Heart right ventricle (tissue), 16 donors: ENCODE results near the gene DIAPH1. TPM values are rescaled to one million over a fixed set of nuclear protein-coding genes. Genes with fewer than 3 reads are reported as not detected.

Source experiments
- ATAC-seq, 8 donors: fragments of 200-7000 bp; cut with Tn5 transposase; one replicate each; pipeline ENCODE4 v1.9.1; 2020; ENCODE audit warnings: mild to moderate bottlenecking in 8 of 8, moderate library complexity in 8 of 8, moderate number of reproducible peaks in 1 of 8
- DNase-seq, 2 donors: peaks; one replicate each; pipeline ENCODE4 v3.0.0-alpha.2; 2020
- H3K27ac ChIP-seq, 10 donors: fragments of 200-600 bp; sonication (generic) in 2 of 10; one replicate each; pipeline versions ENCODE4 v1.5.0 to v1.8.0; 2020 to 2022; ENCODE audit warnings: mild to moderate bottlenecking in 3 of 10
- H3K27me3 ChIP-seq, 7 donors: fragments of 200-600 bp; one replicate each; pipeline ENCODE4 v1.8.0; 2021 to 2022; ENCODE audit warnings: mild to moderate bottlenecking in 2 of 7
- H3K36me3 ChIP-seq, 9 donors: fragments of 200-600 bp; sonication (generic) in 1 of 9; one replicate each; pipeline versions ENCODE4 v1.5.0 to v1.8.0; 2020 to 2022; ENCODE audit warnings: mild to moderate bottlenecking in 2 of 9
- H3K4me1 ChIP-seq, 9 donors: fragments of 200-600 bp; sonication (generic) in 1 of 9; one replicate each; pipeline versions ENCODE4 v1.5.0 to v1.8.0; 2020 to 2022; ENCODE audit warnings: mild to moderate bottlenecking in 4 of 9
- H3K4me3 ChIP-seq, 10 donors: fragments of 200-600 bp; sonication (generic) in 2 of 10; one replicate each; pipeline versions ENCODE4 v1.5.0 to v1.8.0; 2020 to 2022; ENCODE audit warnings: mild to moderate bottlenecking in 7 of 10, moderate library complexity in 2 of 10
- H3K9me3 ChIP-seq, 11 donors: fragments of 200-600 bp in 10 of 11; sonication (generic) in 2 of 11; one replicate each; pipeline versions ENCODE4 v1.5.0 to v1.8.0; 2013 to 2022; ENCODE audit warnings: mild to moderate bottlenecking in 2 of 11, control low read depth in 1 of 11, moderate library complexity in 1 of 11
- WGBS, 2 donors: extraction: QIAGEN DNeasy Blood & Tissue Kit; methylation state at CpG; one replicate each; pipeline ENCODE4 v1.1.7; 2013; ENCODE audit warnings: inconsistent platforms in 1 of 2; 5-methylcytosine and 5-hydroxymethylcytosine counted together
- intact Hi-C, 10 donors: fragments of 100-400 bp; cut with DNase I; formaldehyde crosslinking; loops; one replicate each; pipeline versions ENCODE4 v1.11.1 to v1.14.2; 2022
- polyA plus RNA-seq, 2 donors: library from polyadenylated mRNA; stranded (reverse); fragments of 200-250 nt; gene quantifications; one replicate each; pipeline ENCODE4 v1.2.3, GENCODE V29; 2013
- total RNA-seq, 10 donors: library from RNA; stranded (reverse); fragmentation: NEBNext Ultra II Directional in 3 of 10; extraction: Animal tissue kit (Norgen Biotek cat#: 25700) in 3 of 10; gene quantifications; one replicate each; pipeline versions ENCODE4 v1.2.1 to v1.2.4, GENCODE V29; 2021 to 2023
- TF ChIP-seq, protein P1 (sequence below), 9 donors: fragments of 200-600 bp; sonication (generic) in 2 of 9; IDR thresholded peaks; one replicate each; pipeline versions ENCODE4 v1.5.0 to v1.8.0; 2021 to 2022; ENCODE audit warnings: antibody characterized with exemption in 9 of 9, mild to moderate bottlenecking in 5 of 9, moderate library complexity in 1 of 9
- donor health status: Arrhythmogenic right ventricular cardiomyopathy.
- donor health status: ischemic (EF 13 %, LVEDD 7.1; RV severe dilation, severe dysfunction).
- donor health status: healthy with polysubstance abuse.
- donor health status: DM: no; HTN: yes; CAD: no.
- donor health status: DM: no; HTN: no; CAD: no.
- donor health status: ischemic (EF 25% LVEDD 6.9; RV normal size, moderate dysfunction).
- donor health status: ischemic (EF 25% LVEDD 5.7; RV mildly dilated, moderate dysfunction).
- donor health status: healthy.
- donor health status: DM: yes; HTN: yes; CAD: no.
- donor health status: Ischemic cardiomyopathy.
- donor health status: ischemic (EF 35%, LVEDD 5.7; RV mildly dilated, moderate dysfunction).
- donor health status: nonischemic (EF 11% LVEDD 7.7; RV severe dilation, severe dysfunction).
- donor health status: DM: yes; HTN: yes; CAD: no.
- donor health status: PGD.
- donor health status: ischemic (EF 29% LVEDD 5.4; RV normal size, mild dysfunction).
- donor health status: nonischemic (EF 23%, LVEDD 6.1; RV moderate dilation, normal function).

The DIAPH1 gene
- total and polyA plus RNA-seq, 12 donors, result 27.3 to 93.2 (median 45.6) TPM

DNA sequence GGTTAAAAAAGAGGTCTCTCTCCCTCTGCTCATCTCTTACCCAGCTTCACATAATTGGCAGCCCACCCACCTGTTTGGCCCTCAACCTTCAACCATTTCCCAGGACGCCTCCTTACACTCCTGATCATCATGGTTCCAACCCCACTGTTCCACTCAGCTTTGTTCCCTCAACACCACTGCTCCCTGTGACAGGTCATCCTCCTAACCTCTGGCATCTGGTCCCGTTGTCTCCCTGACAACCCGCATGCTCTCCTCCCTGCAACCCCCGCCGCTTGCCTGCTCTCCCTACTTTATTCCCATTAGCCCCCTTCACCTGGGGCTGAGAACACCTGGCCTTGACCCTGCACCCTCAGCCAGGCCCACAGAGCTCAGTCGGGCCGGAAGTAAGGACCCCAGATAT is 117.0 kb downstream of the DIAPH1 start:
- DNase-seq (no peak), ATAC-seq (no peak)
- intact Hi-C loops, result no loop called here
- H3K9me3 ChIP-seq, result no peaks in the 10 kb centered on the region
- peaks cover under 1 to 8% (median 5%) of the 10 kb centered on the region in 9 donors for H3K4me1 ChIP-seq
- TF ChIP-seq, protein P1, sequence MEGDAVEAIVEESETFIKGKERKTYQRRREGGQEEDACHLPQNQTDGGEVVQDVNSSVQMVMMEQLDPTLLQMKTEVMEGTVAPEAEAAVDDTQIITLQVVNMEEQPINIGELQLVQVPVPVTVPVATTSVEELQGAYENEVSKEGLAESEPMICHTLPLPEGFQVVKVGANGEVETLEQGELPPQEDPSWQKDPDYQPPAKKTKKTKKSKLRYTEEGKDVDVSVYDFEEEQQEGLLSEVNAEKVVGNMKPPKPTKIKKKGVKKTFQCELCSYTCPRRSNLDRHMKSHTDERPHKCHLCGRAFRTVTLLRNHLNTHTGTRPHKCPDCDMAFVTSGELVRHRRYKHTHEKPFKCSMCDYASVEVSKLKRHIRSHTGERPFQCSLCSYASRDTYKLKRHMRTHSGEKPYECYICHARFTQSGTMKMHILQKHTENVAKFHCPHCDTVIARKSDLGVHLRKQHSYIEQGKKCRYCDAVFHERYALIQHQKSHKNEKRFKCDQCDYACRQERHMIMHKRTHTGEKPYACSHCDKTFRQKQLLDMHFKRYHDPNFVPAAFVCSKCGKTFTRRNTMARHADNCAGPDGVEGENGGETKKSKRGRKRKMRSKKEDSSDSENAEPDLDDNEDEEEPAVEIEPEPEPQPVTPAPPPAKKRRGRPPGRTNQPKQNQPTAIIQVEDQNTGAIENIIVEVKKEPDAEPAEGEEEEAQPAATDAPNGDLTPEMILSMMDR (IDR thresholded peaks at IDR 0.05), result no peak
- H3K4me3 ChIP-seq, result no peak overlapping the region
- H3K27ac ChIP-seq, result no peak overlapping the region
- H3K36me3 ChIP-seq, result peaks cover 0 to 84% (median 3%) of the 10 kb centered on the region in 9 donors
- WGBS, 2 donors, result 81 to 87% methylated on average over 7 of the region's 7 CpGs
- H3K27me3 ChIP-seq, result no peaks in the 10 kb centered on the region

GRCh38 chr5:141496038-141496437 is 122.8 kb downstream of the DIAPH1 start:
- DNase-seq, result no peak
- peaks cover 0 to 74% (median 8%) of the 10 kb centered on the region in 9 donors for H3K36me3 ChIP-seq
- peak overlapping the region in 1 of 10 donors; percentile 26 for H3K27ac ChIP-seq
- peaks cover 0 to 44% (median 0%) of the 10 kb centered on the region in 7 donors for H3K27me3 ChIP-seq
- no peaks in the 10 kb centered on the region for H3K9me3 ChIP-seq
- no peak for ATAC-seq
- intact Hi-C loops, result no loop called here
- peaks cover 9 to 39% (median 20%) of the 10 kb centered on the region in 9 donors for H3K4me1 ChIP-seq
- 80 to 83% methylated on average over 4 of the region's 4 CpGs for WGBS, 2 donors
- TF ChIP-seq, protein P1 (IDR thresholded peaks at IDR 0.05), result no peak
- no peak overlapping the region for H3K4me3 ChIP-seq

GRCh38 chr5:141495453-141495811 is 123.4 kb downstream of the DIAPH1 start:
- WGBS, 2 donors, result 91 to 93% methylated on average over 8 of the region's 8 CpGs
- DNase-seq, result no peak
- no peak for ATAC-seq
- no peak overlapping the region for H3K4me3 ChIP-seq
- H3K9me3 ChIP-seq, result no peaks in the 10 kb centered on the region
- intact Hi-C loops, result no loop called here
- peaks cover 0 to 50% (median 0%) of the 10 kb centered on the region in 7 donors for H3K27me3 ChIP-seq
- peaks cover 9 to 39% (median 20%) of the 10 kb centered on the region in 9 donors for H3K4me1 ChIP-seq
- H3K27ac ChIP-seq, result peak overlapping the region in 3 of 10 donors; percentile 9 to 26 (median 25)
- peaks cover 0 to 75% (median 8%) of the 10 kb centered on the region in 9 donors for H3K36me3 ChIP-seq
- TF ChIP-seq, protein P1 (IDR thresholded peaks at IDR 0.05), result no peak

DNA sequence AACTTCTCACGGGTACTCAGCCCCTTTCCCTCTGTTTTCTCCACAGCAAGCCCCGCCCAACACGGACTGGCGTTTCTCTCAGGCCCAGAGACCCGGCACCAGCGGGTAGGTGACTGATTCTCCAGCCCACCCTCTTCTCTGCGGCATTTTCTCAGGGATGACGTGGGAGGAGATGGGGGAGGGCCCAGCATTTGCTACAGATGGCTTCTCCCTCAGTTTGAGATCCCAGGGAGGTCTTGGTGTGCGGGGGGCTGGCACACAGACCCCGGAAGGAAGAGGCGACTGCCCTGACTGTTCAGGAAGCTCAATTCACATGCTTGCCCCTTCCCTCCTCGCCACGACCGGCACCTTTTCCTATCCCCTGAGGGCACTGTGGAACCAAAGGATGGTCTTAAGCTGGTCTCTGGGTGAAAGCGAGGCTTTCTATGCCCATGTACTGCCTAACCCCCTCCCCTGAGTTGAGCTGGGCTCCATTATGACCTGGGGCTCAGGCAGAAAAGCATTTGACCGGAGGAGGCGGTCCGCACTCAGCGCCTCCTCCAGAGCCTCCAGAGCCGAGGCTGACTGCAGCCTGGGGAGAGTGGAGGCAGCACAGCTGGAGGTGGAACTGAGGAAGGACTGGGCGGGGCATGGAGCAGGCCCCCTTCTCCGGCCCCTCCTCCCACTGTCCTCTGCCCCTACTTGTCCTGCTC is 123.9 kb downstream of the DIAPH1 start:
- TF ChIP-seq, protein P1 (IDR thresholded peaks at IDR 0.05), result no peak
- ATAC-seq, result peak in 1 of 8 donors; percentile 10
- WGBS, 2 donors, result 74 to 77% methylated on average over 22 of the region's 22 CpGs
- peak overlapping the region in 5 of 10 donors; percentile 9 to 44 (median 17) for H3K27ac ChIP-seq
- H3K36me3 ChIP-seq, result peaks cover 0 to 75% (median 11%) of the 10 kb centered on the region in 9 donors
- H3K4me1 ChIP-seq, result peaks cover 9 to 39% (median 20%) of the 10 kb centered on the region in 9 donors
- no peaks in the 10 kb centered on the region for H3K9me3 ChIP-seq
- intact Hi-C loops, result no loop called here
- H3K4me3 ChIP-seq, result no peak overlapping the region
- H3K27me3 ChIP-seq, result peaks cover 0 to 55% (median 0%) of the 10 kb centered on the region in 7 donors
- DNase-seq, result no peak
